Suprapubic skin (tissue), 4 donors: ENCODE results near the gene TRIM6. TPM values are rescaled to one million over a fixed set of nuclear protein-coding genes. Genes with fewer than 3 reads are reported as not detected.
"Not testable (repeated sequence)": the region's sequence is repeated elsewhere in the genome, so short reads cannot be mapped to it uniquely, and the experiment has no call there.

ENCODE experiments used
- DNase-seq, 2 donors: peaks; one replicate each; pipeline ENCODE4 v3.0.0-alpha.2; 2019; ENCODE audit warnings: low spot score in 2 of 2
- H3K27ac ChIP-seq: fragments of 200-600 bp; sonication (generic); one replicate; pipeline ENCODE4 v1.5.1; 2019
- H3K27me3 ChIP-seq: fragments of 200-600 bp; sonication (generic); one replicate; pipeline ENCODE4 v1.5.1; 2019
- H3K36me3 ChIP-seq: fragments of 200-600 bp; sonication (generic); one replicate; pipeline ENCODE4 v1.5.1; 2019
- H3K4me1 ChIP-seq: fragments of 200-600 bp; sonication (generic); one replicate; pipeline ENCODE4 v1.5.1; 2019
- H3K4me3 ChIP-seq: fragments of 200-600 bp; sonication (generic); one replicate; pipeline ENCODE4 v1.5.1; 2019; ENCODE audit warnings: mild to moderate bottlenecking
- H3K9me3 ChIP-seq: fragments of 200-600 bp; sonication (generic); one replicate; pipeline ENCODE4 v1.5.1; 2019
- CTCF ChIP-seq, 2 donors: fragments of 200-600 bp in 1 of 2; fragments of 450-650 bp in 1 of 2; sonication (generic) in 1 of 2; IDR thresholded peaks; one replicate each; pipeline ENCODE4 v1.5.1; 2016 to 2019; ENCODE audit warnings: antibody characterized with exemption in 2 of 2, mild to moderate bottlenecking in 1 of 2, moderate library complexity in 1 of 2
- EP300 ChIP-seq: sonication (generic); formaldehyde crosslinking; IDR thresholded peaks from one replicate; pipeline ENCODE4 v1.6.1; 2017; ENCODE audit warnings: antibody characterized with exemption
- POLR2A ChIP-seq, 2 donors: fragments of 450-650 bp; IDR thresholded peaks; one replicate each; pipeline ENCODE4 v1.6.1; 2017; ENCODE audit warnings: antibody characterized with exemption in 2 of 2, mild to moderate bottlenecking in 2 of 2, moderate library complexity in 2 of 2
- POLR2AphosphoS5 ChIP-seq, 3 donors: sonication (generic); formaldehyde crosslinking; IDR thresholded peaks; one replicate each; pipeline ENCODE4 v1.6.1; 2017; ENCODE audit warnings: antibody characterized with exemption in 3 of 3
- WGBS: methylation state at CpG from one replicate; pipeline ENCODE4 v1.1.5; 2018; 5-methylcytosine and 5-hydroxymethylcytosine counted together
- total RNA-seq, 4 donors: library from RNA; depleted of rRNA; stranded (reverse); fragments of >200 nt; gene quantifications; one replicate each; pipeline ENCODE4 v1.1.0, GENCODE V29; 2016

The TRIM6 gene
- total RNA-seq, 4 donors from 2014 or later: 0.72 to 4.8 (median 1.9) TPM

GRCh38 chr11:5643585-5643984, 47.1 kb downstream of the TRIM6 start:
- no peak for TF ChIP-seq POLR2A (IDR thresholded peaks at IDR 0.05)
- TF ChIP-seq EP300: no peak
- no peak for TF ChIP-seq CTCF (IDR thresholded peaks at IDR 0.05)
- no peak for TF ChIP-seq POLR2AphosphoS5 (IDR thresholded peaks at IDR 0.05)
- H3K9me3 ChIP-seq: no peaks in the 10 kb centered on the region
- H3K27me3 ChIP-seq: no peaks in the 10 kb centered on the region
- H3K27ac ChIP-seq: no peak overlapping the region
- no peak for DNase-seq
- peaks cover 38% of the 10 kb centered on the region for H3K36me3 ChIP-seq
- H3K4me1 ChIP-seq: no peaks in the 10 kb centered on the region
- no peak overlapping the region for H3K4me3 ChIP-seq

- Histone ChIP-seq H3K27me3 (no peaks in the 10 kb centered on the region), H3K36me3 (peaks cover 30% of the 10 kb centered on the region), H3K9me3 (no peaks in the 10 kb centered on the region), H3K27ac (no peak overlapping the region), H3K4me3 (no peak overlapping the region), H3K4me1 (no peaks in the 10 kb centered on the region)
- TF ChIP-seq POLR2A (IDR thresholded peaks at IDR 0.05) (no peak), CTCF (IDR thresholded peaks at IDR 0.05) (no peak), POLR2AphosphoS5 (IDR thresholded peaks at IDR 0.05) (no peak), EP300 (no peak)
- no peak for DNase-seq
- 95% methylated on average over 3 of the region's 3 CpGs for WGBS
These were observed 49.7 kb downstream of the TRIM6 start for GRCh38 chr11:5646139-5646538.

DNA sequence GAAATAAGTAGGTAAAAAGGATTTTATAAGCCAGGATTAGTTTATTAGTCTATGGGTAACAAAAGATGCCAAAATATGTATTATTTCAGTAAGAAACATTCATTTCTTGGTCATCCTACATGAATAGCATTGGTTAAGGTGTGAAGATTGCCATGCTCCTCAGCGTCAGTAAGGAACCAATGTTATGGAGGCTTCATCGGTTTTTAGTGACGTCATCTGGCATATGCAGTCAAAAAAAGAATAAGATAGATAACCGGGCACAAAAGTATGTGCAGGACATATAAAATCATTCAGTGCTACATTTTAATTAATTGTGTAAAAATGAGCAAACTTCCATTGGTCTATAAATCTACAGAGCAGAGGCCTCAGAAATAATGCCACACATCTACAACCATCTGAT, 59.0 kb downstream of the TRIM6 start:
- Histone ChIP-seq H3K36me3 (no peaks in the 10 kb centered on the region), H3K27ac (no peak overlapping the region), H3K27me3 (no peaks in the 10 kb centered on the region), H3K4me1 (no peaks in the 10 kb centered on the region), H3K4me3 (no peak overlapping the region), H3K9me3 (no peaks in the 10 kb centered on the region)
- TF ChIP-seq EP300: no peak
- 94% methylated on average over 4 of the region's 4 CpGs for WGBS
- no peak for DNase-seq

DNA sequence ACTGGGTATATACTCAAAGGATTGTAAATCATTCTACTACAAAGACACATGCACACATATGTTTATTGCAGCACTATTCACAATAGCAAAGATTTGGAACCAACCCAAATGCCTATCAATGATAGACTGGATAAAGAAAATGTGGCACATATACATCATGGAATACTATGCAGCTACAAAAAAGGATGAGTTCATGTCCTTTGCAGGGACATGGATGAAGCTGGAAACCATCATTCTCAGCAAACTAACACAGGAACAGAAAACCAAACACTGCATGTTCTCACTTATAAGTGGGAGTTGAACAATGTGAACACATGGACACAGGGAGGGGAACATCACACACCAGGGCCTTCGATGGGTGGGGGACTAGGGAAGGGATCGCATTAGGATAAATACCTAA, 60.5 kb downstream of the TRIM6 start:
- not testable (repeated sequence) for H3K4me1 ChIP-seq, H3K27me3 ChIP-seq, DNase-seq, H3K36me3 ChIP-seq, H3K27ac ChIP-seq, H3K4me3 ChIP-seq, H3K9me3 ChIP-seq
- 93% methylated on average over 2 of the region's 2 CpGs for WGBS

DNA sequence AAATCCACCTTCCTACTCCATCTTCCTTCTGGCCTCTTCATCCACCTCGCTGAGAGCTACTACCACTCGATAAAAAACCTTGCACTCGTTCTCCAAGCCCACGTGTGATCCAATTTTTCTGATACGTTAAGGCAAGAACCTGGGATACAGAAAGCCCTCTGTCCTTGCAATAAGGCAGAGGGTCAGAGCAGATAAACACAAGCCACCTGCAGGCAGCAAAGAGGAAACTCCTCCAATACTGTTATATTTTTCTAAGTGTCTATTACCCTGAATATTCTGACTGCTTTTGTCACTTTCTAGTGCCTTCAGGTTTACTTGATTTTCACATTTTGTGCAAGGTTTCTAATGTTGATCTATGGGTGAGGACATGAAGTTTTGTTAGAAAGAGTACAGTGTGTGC, 61.9 kb downstream of the TRIM6 start:
- no peak for DNase-seq
- 93% methylated on average over 5 of the region's 5 CpGs for WGBS
- Histone ChIP-seq H3K27ac (no peak overlapping the region), H3K9me3 (no peaks in the 10 kb centered on the region), H3K36me3 (peaks cover 3% of the 10 kb centered on the region), H3K4me1 (no peaks in the 10 kb centered on the region), H3K4me3 (no peak overlapping the region), H3K27me3 (no peaks in the 10 kb centered on the region)
- TF ChIP-seq EP300 (no peak), POLR2AphosphoS5 (IDR thresholded peaks at IDR 0.05) (no peak), CTCF (IDR thresholded peaks at IDR 0.05) (no peak), POLR2A (IDR thresholded peaks at IDR 0.05) (no peak)

Other genes with a start within 250 kb of the TRIM6 start
- gene OR51B6, start 245.1 kb upstream of the TRIM6 start, total RNA-seq: not detected
- not detected for gene OR51M1, start 212.8 kb upstream of the TRIM6 start, total RNA-seq
- not detected for gene OR51Q1, start 174.5 kb upstream of the TRIM6 start, total RNA-seq
- gene OR51I1, start 155.1 kb upstream of the TRIM6 start, total RNA-seq: not detected
- gene OR51I2, start 147.3 kb upstream of the TRIM6 start, total RNA-seq: not detected
- gene OR52D1, start 108.0 kb upstream of the TRIM6 start, total RNA-seq: not detected
- gene UBQLN3, start 86.7 kb upstream of the TRIM6 start, total RNA-seq: under 1 TPM in 1 of 4 donors, not detected in 3; 0.56 TPM
- 1 to 10 TPM in 2 of 4 donors, under 1 TPM in 1, not detected in 1; 0.26 to 3.6 (median 1.9) TPM for gene UBQLNL, start 79.9 kb upstream of the TRIM6 start, total RNA-seq
- 1 to 10 TPM in 1 of 4 donors, under 1 TPM in 1, not detected in 2; 0.85 to 2.1 TPM for gene OR52H1, start 48.1 kb upstream of the TRIM6 start, total RNA-seq
- gene OR52B6, start 15.8 kb upstream of the TRIM6 start, total RNA-seq: not detected
- gene TRIM34, start 28.4 kb downstream of the TRIM6 start, total RNA-seq: 1 to 10 TPM; 5.0 to 8.4 (median 7.2) TPM
- gene TRIM5, start 88.4 kb downstream of the TRIM6 start, total RNA-seq: 10 to 100 TPM; 12.3 to 21.7 (median 16.8) TPM
- 10 to 100 TPM in 2 of 4 donors, 1 to 10 TPM in 2; 8.5 to 20.3 (median 13.6) TPM for gene TRIM22, start 93.2 kb downstream of the TRIM6 start, total RNA-seq
- not detected for gene OR56B1, start 139.8 kb downstream of the TRIM6 start, total RNA-seq
- gene OR52N4, start 157.6 kb downstream of the TRIM6 start, total RNA-seq: not detected
- gene OR52N5, start 186.7 kb downstream of the TRIM6 start, total RNA-seq: not detected
- gene OR52N1, start 194.6 kb downstream of the TRIM6 start, total RNA-seq: not detected
- not detected for gene OR52N2, start 212.3 kb downstream of the TRIM6 start, total RNA-seq
- gene OR52E6, start 245.3 kb downstream of the TRIM6 start, total RNA-seq: not detected